Fibroblast of pulmonary artery (primary cell): ENCODE data around the gene LZTS3.

Source experiments
- DNase-seq: peaks from one replicate; pipeline ENCODE4 v3.0.0-alpha.2; 2010; ENCODE audit warnings: low read depth
- H3K4me3 ChIP-seq: replicated peaks from 2 replicates; pipeline ENCODE4 v1.5.1; 2011; ENCODE audit warnings: low read depth, mild to moderate bottlenecking, control low read depth, low read length, moderate library complexity
- TF ChIP-seq, protein P1 (sequence below): IDR thresholded peaks from 2 replicates; pipeline ENCODE4 v1.5.1; 2011; ENCODE audit warnings: mild to moderate bottlenecking, control low read depth, low read length, inconsistent platforms; ENCODE audit errors: missing control alignments

Gene LZTS3

DNA sequence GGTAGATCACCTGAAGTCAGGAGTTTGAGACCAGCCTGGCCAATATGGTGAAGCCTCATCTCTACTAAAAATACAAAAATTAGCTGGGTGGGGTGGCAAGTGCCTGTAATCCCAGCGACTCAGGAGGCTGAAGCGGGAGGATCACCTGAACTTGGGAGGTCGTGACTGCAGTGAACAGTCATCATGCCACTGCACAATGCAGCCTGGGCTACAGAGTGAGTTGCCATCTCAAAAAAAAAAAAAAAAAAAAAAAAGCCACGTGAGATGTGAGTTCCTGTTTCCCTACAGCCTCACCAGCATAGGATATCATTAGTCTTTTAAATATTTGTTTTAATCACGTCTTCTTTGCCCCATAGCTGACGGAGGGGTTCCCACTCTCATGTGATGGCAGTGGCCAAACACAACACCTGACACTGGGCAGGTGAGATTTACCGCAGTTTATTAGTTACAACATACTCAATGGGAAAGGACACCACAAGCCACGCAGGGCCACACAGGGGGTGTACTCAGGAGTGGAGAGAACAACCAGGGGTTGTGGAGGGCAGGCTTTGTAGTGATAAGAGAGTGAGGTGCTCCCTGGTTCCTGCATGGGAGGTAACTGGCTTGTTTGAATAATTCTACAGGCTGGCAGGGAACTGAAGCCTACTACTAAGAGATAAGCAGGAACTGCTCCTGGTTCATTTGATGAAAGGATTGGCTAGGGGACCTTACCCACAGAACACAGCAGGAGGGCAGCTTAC lies 4.6 kb upstream of the LZTS3 start:
- DNase-seq, result no peak
- no peak overlapping the region for H3K4me3 ChIP-seq
- TF ChIP-seq, protein P1, sequence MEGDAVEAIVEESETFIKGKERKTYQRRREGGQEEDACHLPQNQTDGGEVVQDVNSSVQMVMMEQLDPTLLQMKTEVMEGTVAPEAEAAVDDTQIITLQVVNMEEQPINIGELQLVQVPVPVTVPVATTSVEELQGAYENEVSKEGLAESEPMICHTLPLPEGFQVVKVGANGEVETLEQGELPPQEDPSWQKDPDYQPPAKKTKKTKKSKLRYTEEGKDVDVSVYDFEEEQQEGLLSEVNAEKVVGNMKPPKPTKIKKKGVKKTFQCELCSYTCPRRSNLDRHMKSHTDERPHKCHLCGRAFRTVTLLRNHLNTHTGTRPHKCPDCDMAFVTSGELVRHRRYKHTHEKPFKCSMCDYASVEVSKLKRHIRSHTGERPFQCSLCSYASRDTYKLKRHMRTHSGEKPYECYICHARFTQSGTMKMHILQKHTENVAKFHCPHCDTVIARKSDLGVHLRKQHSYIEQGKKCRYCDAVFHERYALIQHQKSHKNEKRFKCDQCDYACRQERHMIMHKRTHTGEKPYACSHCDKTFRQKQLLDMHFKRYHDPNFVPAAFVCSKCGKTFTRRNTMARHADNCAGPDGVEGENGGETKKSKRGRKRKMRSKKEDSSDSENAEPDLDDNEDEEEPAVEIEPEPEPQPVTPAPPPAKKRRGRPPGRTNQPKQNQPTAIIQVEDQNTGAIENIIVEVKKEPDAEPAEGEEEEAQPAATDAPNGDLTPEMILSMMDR, result no peak

DNA sequence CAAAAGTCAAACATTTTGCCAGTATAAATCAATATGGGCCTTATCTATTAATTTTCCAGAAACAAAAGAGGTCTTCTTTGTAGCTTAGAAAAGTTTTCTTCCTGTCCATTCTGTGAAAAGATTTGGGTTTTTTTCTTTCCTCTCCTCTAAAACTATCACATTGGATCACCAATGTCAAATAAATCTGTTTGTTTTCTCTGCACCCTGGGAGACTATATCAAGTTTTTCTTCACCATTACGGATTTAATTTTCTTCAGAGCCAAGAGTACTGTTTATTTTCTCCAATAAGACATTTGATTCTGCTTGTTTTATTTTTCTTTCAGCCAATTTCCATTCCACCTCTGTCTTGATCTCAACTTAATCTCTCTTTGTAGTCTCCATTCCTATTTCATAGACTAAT lies 1.9 kb upstream of the LZTS3 start:
- peak overlapping the region; percentile 85 for H3K4me3 ChIP-seq
- DNase-seq, result no peak
- TF ChIP-seq, protein P1, result no peak

DNA sequence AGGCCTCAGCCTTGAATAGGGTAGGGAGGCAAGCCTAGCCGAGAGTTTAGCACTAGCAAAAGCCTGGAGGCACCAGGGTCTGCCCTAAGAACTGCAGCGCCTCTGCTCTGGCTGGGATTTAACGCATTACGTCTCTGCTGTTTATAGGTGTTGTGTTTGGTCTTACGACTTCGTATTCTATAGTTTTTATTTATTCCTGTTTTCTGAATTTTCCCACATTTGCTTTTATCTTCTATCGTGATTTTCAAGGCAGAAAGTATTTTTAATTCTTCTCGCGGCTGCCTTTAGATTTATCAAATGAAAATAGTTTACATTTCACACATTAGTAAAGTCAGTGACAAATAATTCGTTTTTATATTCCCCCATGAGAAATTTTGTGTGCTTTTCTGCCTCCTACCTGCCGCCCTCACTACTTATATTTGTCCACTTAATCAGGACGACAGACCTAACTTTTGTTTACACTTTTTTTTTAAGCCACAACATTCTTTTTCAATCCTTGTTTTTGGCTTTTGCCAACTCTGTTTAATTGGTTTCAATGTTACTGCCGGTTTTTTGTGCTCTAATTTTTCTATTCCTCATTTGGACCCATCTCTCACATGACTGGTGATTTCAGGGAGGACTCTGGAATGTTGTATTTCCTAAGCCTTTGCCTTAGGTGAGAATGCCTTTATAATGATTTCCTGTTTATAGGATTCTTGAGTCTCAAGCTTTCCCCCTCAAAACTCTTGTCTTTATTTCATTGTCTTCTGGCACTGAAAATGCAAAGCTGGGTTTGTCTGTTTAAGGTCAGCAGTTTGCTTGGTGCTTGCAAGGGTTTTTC lies 1.3 kb upstream of the LZTS3 start:
- peak; percentile 36 for DNase-seq
- peak overlapping the region; percentile 85 for H3K4me3 ChIP-seq
- TF ChIP-seq, protein P1, result no peak

DNA sequence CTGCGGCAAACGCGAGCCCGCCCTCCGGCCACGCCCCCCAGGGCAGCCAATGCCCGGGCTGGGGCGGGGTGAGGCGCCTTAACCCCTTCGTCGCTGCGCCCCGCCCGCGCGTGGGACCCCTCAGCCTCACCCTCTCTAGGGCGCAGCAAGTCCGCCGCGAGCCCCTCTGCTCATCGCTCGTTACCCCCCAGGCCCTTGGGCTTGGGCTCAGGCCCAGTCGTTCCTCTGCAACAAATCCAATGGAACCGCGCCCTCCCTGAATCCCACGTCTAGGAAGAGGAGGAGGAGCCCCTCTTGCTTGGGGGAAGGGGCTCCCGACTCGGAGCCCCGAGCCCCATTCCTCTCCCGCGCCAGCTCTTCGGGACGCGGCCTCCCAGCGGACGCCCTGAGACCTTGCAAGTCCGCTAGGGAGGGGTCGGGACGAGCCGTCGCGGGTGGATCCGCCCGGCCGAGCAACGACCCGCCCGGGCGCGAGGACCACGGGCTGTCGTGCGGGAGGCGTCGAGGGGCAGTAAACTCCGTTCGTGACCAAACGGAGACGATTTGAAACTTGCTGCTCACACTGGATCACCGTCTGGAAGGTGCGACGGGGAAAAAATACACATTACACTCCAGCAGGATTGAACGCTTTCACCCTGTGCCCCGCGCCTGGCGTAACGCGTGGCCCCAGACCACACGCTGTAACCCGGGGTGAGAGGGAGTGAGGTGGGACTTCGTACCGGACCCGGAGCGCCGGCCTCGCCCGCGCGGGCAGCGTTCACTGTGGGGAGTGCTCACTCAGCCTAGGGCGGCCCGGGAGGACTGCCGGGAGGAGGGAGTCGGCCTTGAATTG lies 477 bp upstream of the LZTS3 start:
- H3K4me3 ChIP-seq, result peak overlapping the region; percentile 85
- TF ChIP-seq, protein P1, result no peak
- peak; percentile 75 for DNase-seq

DNA sequence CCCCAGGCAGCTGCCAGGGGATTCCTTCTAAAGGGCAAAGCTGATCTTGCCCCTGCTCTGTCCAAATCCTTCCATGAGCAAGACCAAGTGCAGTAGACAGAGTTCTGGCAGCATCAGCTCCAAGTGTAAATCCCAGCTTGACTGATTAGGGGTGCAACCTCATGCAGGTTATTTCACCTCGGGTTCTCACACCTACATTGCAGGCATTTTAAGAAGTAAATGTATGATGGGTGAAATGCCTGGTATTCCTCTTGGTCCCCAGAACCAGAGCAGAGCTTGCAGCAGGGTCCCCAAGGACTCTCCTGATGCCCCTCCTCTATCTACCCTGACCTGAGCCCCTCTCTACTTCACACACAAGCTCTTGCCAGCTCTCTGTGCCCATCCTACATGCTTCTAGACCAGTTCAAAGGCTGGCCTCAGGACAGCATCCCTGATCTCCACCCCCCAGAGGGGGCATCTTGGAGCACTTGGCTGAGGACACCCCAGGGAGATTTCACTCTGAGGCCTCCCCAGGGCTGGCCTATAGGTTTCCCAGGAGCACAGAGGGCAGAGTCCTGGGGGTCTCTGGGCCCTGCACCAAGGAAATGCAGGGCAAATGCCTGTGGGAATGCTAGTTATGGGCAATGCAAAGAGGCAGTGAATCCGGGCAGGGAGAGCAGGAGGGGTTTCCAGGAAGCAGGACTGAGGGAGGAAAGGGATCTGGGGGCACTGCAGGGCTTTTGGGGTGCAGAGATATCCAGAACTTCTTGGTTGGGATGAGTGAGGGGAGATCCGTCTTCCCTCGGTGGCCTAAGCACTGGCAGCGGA lies 1.0 kb downstream of the LZTS3 start:
- TF ChIP-seq, protein P1, result no peak
- DNase-seq, result no peak
- H3K4me3 ChIP-seq, result peak overlapping the region; percentile 85
